Prostate gland (tissue), 2 donors: ENCODE measurements around the gene TNK1. TPM values are rescaled to one million over a fixed set of nuclear protein-coding genes. Genes with fewer than 3 reads are reported as not detected.

Experiments
- DNase-seq: peaks from one replicate; pipeline ENCODE4 v3.0.0-alpha.2; 2019; ENCODE audit warnings: low spot score
- H3K27ac ChIP-seq, 2 donors: fragments of 200-600 bp; sonication (generic); 2 replicates each; pipeline ENCODE4 v1.5.1; 2017 to 2019
- H3K27me3 ChIP-seq: fragments of 200-600 bp; sonication (generic); replicated peaks from 2 replicates; pipeline ENCODE4 v1.5.1; 2019; ENCODE audit not compliant: insufficient read depth
- H3K36me3 ChIP-seq, 2 donors: fragments of 200-600 bp; sonication (generic); 1 replicate in 1 of 2; 2 replicates in 1 of 2; pipeline versions ENCODE4 v1.5.1 to v1.8.1; 2017 to 2019
- H3K4me1 ChIP-seq: fragments of 200-600 bp; sonication (generic); replicated peaks from 2 replicates; pipeline ENCODE4 v1.5.1; 2019
- H3K4me3 ChIP-seq, 2 donors: fragments of 200-600 bp; sonication (generic); 2 replicates each; pipeline ENCODE4 v1.5.1; 2017 to 2019
- H3K9me3 ChIP-seq: fragments of 200-600 bp; sonication (generic); 2 replicates; pipeline ENCODE4 v1.5.1; 2017
- CTCF ChIP-seq, 4 experiments: fragments of 200-600 bp in 2 of 4; fragments of 450-650 bp in 2 of 4; sonication (generic) in 2 of 4; IDR thresholded peaks; 1 replicate in 3 of 4; 2 replicates in 1 of 4; pipeline ENCODE4 v1.5.1; 2016 to 2019; ENCODE audit warnings: antibody characterized with exemption in 4 of 4, mild to moderate bottlenecking in 2 of 4, moderate library complexity in 2 of 4
- POLR2A ChIP-seq: fragments of 450-650 bp; IDR thresholded peaks from one replicate; pipeline ENCODE4 v1.6.1; 2016; ENCODE audit warnings: antibody characterized with exemption, mild to moderate bottlenecking
- POLR2AphosphoS5 ChIP-seq: sonication (generic); formaldehyde crosslinking; IDR thresholded peaks from one replicate; pipeline ENCODE4 v1.6.1; 2017; ENCODE audit warnings: antibody characterized with exemption
- whole genome bisulfite sequencing: methylation state at CpG from one replicate; pipeline ENCODE4 v1.1.5; 2018; 5-methylcytosine and 5-hydroxymethylcytosine counted together
- intact Hi-C: fragments of 100-400 bp; cut with DNase I; formaldehyde crosslinking; loops from one replicate; pipeline ENCODE4 v1.14.2; 2022
- total RNA-seq, 2 donors: library from RNA; depleted of rRNA; stranded (reverse); fragments of >200 nt; gene quantifications; one replicate each; pipeline ENCODE4 v1.1.0, GENCODE V29; 2016

Gene TNK1
- total RNA-seq, 2 donors from 2014 or later = 9.9 to 28.4 TPM

- H3K9me3 ChIP-seq = no peaks in the 10 kb centered on the region
- no peaks in the 10 kb centered on the region for H3K4me1 ChIP-seq
- DNase-seq = no peak
- intact Hi-C loops = no loop called here
- peak overlapping the region; percentile 70 to 80 for H3K4me3 ChIP-seq
- no peaks in the 10 kb centered on the region for H3K27me3 ChIP-seq
- TF ChIP-seq POLR2AphosphoS5 (no peak), CTCF (IDR thresholded peaks at IDR 0.05) (no peak), POLR2A (no peak)
- 13% methylated on average over 27 of the region's 38 CpGs for WGBS
- peak overlapping the region; percentile 83 to 86 for H3K27ac ChIP-seq
- H3K36me3 ChIP-seq = no peaks in the 10 kb centered on the region
Observed at GRCh38 chr17:7405350-7406234, 24.7 kb downstream of the TNK1 start.

GRCh38 chr17:7406235-7406825 is 25.4 kb downstream of the TNK1 start:
- H3K27me3 ChIP-seq = no peaks in the 10 kb centered on the region
- intact Hi-C loops = no loop called here
- H3K4me1 ChIP-seq = no peaks in the 10 kb centered on the region
- H3K27ac ChIP-seq = no peak overlapping the region
- H3K9me3 ChIP-seq = no peaks in the 10 kb centered on the region
- no peaks in the 10 kb centered on the region for H3K36me3 ChIP-seq
- H3K4me3 ChIP-seq = no peak overlapping the region
- WGBS = 43% methylated on average over 12 of the region's 12 CpGs
- DNase-seq = no peak
- TF ChIP-seq POLR2AphosphoS5 (no peak), CTCF (IDR thresholded peaks at IDR 0.05) (no peak), POLR2A (no peak)

- intact Hi-C loops = no loop called here
- no peaks in the 10 kb centered on the region for H3K27me3 ChIP-seq
- TF ChIP-seq POLR2AphosphoS5 (no peak), CTCF (IDR thresholded peaks at IDR 0.05) (no peak), POLR2A (no peak)
- 88% methylated on average over 13 of the region's 13 CpGs for WGBS
- no peaks in the 10 kb centered on the region for H3K4me1 ChIP-seq
- H3K27ac ChIP-seq = no peak overlapping the region
- H3K4me3 ChIP-seq = no peak overlapping the region
- no peaks in the 10 kb centered on the region for H3K9me3 ChIP-seq
- DNase-seq = no peak
- H3K36me3 ChIP-seq = no peaks in the 10 kb centered on the region
Observed at GRCh38 chr17:7407082-7407481, 26.2 kb downstream of the TNK1 start.

- no peak within 1 kb of the TSS for H3K27ac ChIP-seq
- 60% methylated on average over 12 of the region's 12 CpGs for WGBS
- intact Hi-C loops = no loop called here
- no peaks in the 10 kb centered on the region for H3K4me1 ChIP-seq
- TF ChIP-seq POLR2A (no peak), CTCF (IDR thresholded peaks at IDR 0.05) (no peak), POLR2AphosphoS5 (no peak)
- no peaks in the 10 kb centered on the region for H3K27me3 ChIP-seq
- no peaks in the 10 kb centered on the region for H3K9me3 ChIP-seq
- H3K4me3 ChIP-seq = no peak within 1 kb of the TSS
- no peaks in the 10 kb centered on the region for H3K36me3 ChIP-seq
- DNase-seq = no peak
Observed at GRCh38 chr17:7407485-7408251, 26.8 kb downstream of the TNK1 start, which contains the start of gene NLGN2. Gene NLGN2 (plus strand): TSS chr17:7407845. CDS start chr17:7408256, 411 bp downstream.
